GM23338 (cell line): ENCODE data around the gene ZFR2. TPM values are rescaled to one million over a fixed set of nuclear protein-coding genes. Genes with fewer than 3 reads are reported as not detected.
A peak's percentile ranks its signal among the peaks of the same experiment; 100 is the strongest.
"Not testable (repeated sequence)": the region's sequence is repeated elsewhere in the genome, so short reads cannot be mapped to it uniquely, and the experiment has no call there.

Experiments
- ATAC-seq: fragments of 200-7000 bp; cut with Tn5 transposase; 3 replicates; pipeline ENCODE4 v1.9.1; 2020
- DNase-seq: peaks from one replicate; pipeline ENCODE4 v3.0.0-alpha.2; 2015; ENCODE audit warnings: low spot score
- H2AFZ ChIP-seq: fragments of 200-600 bp; sonication (generic); 2 replicates; pipeline ENCODE4 v1.8.0; 2016; ENCODE audit warnings: antibody characterized with exemption, mild to moderate bottlenecking, moderate library complexity
- H3F3A ChIP-seq: fragments of 200-600 bp; sonication (generic); replicated peaks from 2 replicates; pipeline ENCODE4 v1.8.0; 2017; ENCODE audit warnings: antibody characterized with exemption, mixed run types, low read depth
- H3K27ac ChIP-seq: fragments of 200-600 bp; sonication (generic); 2 replicates; pipeline ENCODE4 v1.6.1; 2016; ENCODE audit warnings: low read depth
- H3K27me3 ChIP-seq: fragments of 200-600 bp; sonication (generic); 2 replicates; pipeline ENCODE4 v1.8.0; 2016; ENCODE audit warnings: mild to moderate bottlenecking, mixed run types, moderate library complexity; ENCODE audit not compliant: insufficient read depth
- H3K36me3 ChIP-seq: fragments of 200-600 bp; sonication (generic); 2 replicates; pipeline ENCODE4 v1.8.0; 2016; ENCODE audit warnings: mild to moderate bottlenecking; ENCODE audit not compliant: insufficient read depth
- H3K4me1 ChIP-seq: fragments of 200-600 bp; sonication (generic); 2 replicates; pipeline ENCODE4 v1.8.0; 2016; ENCODE audit warnings: mild to moderate bottlenecking, moderate library complexity; ENCODE audit not compliant: insufficient read depth
- H3K4me2 ChIP-seq: fragments of 200-600 bp; sonication (generic); 2 replicates; pipeline ENCODE4 v1.7.1; 2017; ENCODE audit warnings: mixed run types
- H3K4me3 ChIP-seq: fragments of 200-600 bp; sonication (generic); 2 replicates; pipeline ENCODE4 v1.6.1; 2016; ENCODE audit warnings: mixed run types
- H3K79me2 ChIP-seq: fragments of 200-600 bp; sonication (generic); replicated peaks from 2 replicates; pipeline ENCODE4 v1.8.0; 2017; ENCODE audit warnings: mild to moderate bottlenecking; ENCODE audit not compliant: insufficient read depth
- H3K9me2 ChIP-seq: fragments of 200-600 bp; sonication (generic); 2 replicates; pipeline ENCODE4 v1.8.0; 2017; ENCODE audit not compliant: insufficient read depth
- H4K20me1 ChIP-seq: fragments of 200-600 bp; sonication (generic); replicated peaks from 2 replicates; pipeline ENCODE4 v1.8.0; 2017; ENCODE audit warnings: mild to moderate bottlenecking; ENCODE audit not compliant: insufficient read depth
- H3K27ac Mint-ChIP-seq: 2 replicates; pipeline ENCODE4 v1.8.0; 2020; ENCODE audit warnings: inconsistent platforms, mild to moderate bottlenecking, moderate library complexity, mixed read lengths
- H3K27me3 Mint-ChIP-seq: 3 replicates; pipeline ENCODE4 v1.8.0; 2022; ENCODE audit warnings: low read depth, mild to moderate bottlenecking, moderate library complexity, mixed read lengths, inconsistent platforms; ENCODE audit not compliant: insufficient read depth, poor library complexity
- H3K36me3 Mint-ChIP-seq: 3 replicates; pipeline ENCODE4 v1.8.0; 2021; ENCODE audit warnings: low read depth, mild to moderate bottlenecking, inconsistent platforms, moderate library complexity, mixed read lengths
- H3K4me1 Mint-ChIP-seq: 3 replicates; pipeline ENCODE4 v1.8.0; 2020; ENCODE audit warnings: mild to moderate bottlenecking, inconsistent platforms, mixed read lengths
- H3K4me3 Mint-ChIP-seq: 3 replicates; pipeline ENCODE4 v1.8.0; 2021; ENCODE audit warnings: moderate library complexity, mild to moderate bottlenecking, inconsistent platforms, mixed read lengths
- H3K9me3 Mint-ChIP-seq: 3 replicates; pipeline ENCODE4 v1.8.0; 2020; ENCODE audit warnings: moderate library complexity, mild to moderate bottlenecking, inconsistent platforms, mixed read lengths
- JUNB ChIP-seq: IDR thresholded peaks from one replicate; pipeline ENCODE4 v1.6.1; 2016; ENCODE audit warnings: antibody characterized with exemption; ENCODE audit not compliant: unreplicated experiment
- NANOG ChIP-seq: IDR thresholded peaks from 2 replicates; pipeline ENCODE4 v1.6.1; 2016; ENCODE audit warnings: antibody characterized with exemption, borderline replicate concordance
- REST ChIP-seq: IDR thresholded peaks from one replicate; pipeline ENCODE4 v1.6.1; 2018; ENCODE audit warnings: antibody characterized with exemption; ENCODE audit not compliant: unreplicated experiment
- STAT1 ChIP-seq: IDR thresholded peaks from one replicate; pipeline ENCODE4 v1.6.1; 2016; ENCODE audit warnings: antibody characterized with exemption; ENCODE audit not compliant: unreplicated experiment
- ZNF114 ChIP-seq: fragments of 250-450 bp; sonication (Bioruptor Pico); IDR thresholded peaks from 2 replicates; pipeline ENCODE4 v1.5.0; 2020; ENCODE audit warnings: mild to moderate bottlenecking, moderate library complexity
- ZNF331 ChIP-seq: fragments of 250-450 bp; sonication (Bioruptor Pico); IDR thresholded peaks from 2 replicates; pipeline ENCODE4 v1.5.0; 2020; ENCODE audit warnings: low read depth, mild to moderate bottlenecking, moderate library complexity
- ZNF462 ChIP-seq: fragments of 250-450 bp; sonication (Bioruptor Pico); IDR thresholded peaks from 2 replicates; pipeline ENCODE4 v1.5.0; 2020; ENCODE audit warnings: mild to moderate bottlenecking, moderate library complexity
- polyA plus RNA-seq: library from polyadenylated mRNA; unstranded; fragments of >200 nt; fragmentation: Nextera tagmentation; extraction: Ambion mirVana; gene quantifications from 2 replicates; pipeline ENCODE4 v1.2.1, GENCODE V29; 2016
- total RNA-seq: library from RNA; depleted of rRNA; stranded (reverse); fragments of >200 nt; shearing (Covaris generic); gene quantifications from 2 replicates; pipeline ENCODE4 v1.2.3, GENCODE V29; 2014

Gene ZFR2
- total and polyA plus RNA-seq, 2 experiments from 2014 or later, result 15.8 to 31.3 TPM

GRCh38 chr19:3759482-3760254 lies 109.2 kb downstream of the ZFR2 start:
- TF ChIP-seq STAT1 (no peak), REST (no peak), ZNF462 (CRISPR knock-in tag) (no peak), ZNF331 (CRISPR knock-in tag) (no peak), NANOG (no peak), JUNB (no peak), ZNF114 (no peak)
- no peaks in the 10 kb centered on the region; the same call in 1 of the 2 replicates for H3K9me2 ChIP-seq
- H3K4me3 ChIP-seq, result no peak overlapping the region
- H3K27ac ChIP-seq, result no peak overlapping the region
- no peak overlapping the region for H2AFZ ChIP-seq
- H3F3A ChIP-seq, result no peaks in the 10 kb centered on the region
- Mint-ChIP-seq H3K9me3 (peaks cover 2% of the 10 kb centered on the region; the same call in 1 of the 3 replicates), H3K36me3 (peaks cover 7% of the 10 kb centered on the region; the same call in 1 of the 3 replicates), H3K4me3 (peak overlapping the region; percentile 90; the same call in 2 of the 3 replicates), H3K27ac (no peak overlapping the region), H3K27me3 (peaks cover 11% of the 10 kb centered on the region), H3K4me1 (peaks cover 4% of the 10 kb centered on the region)
- H3K36me3 ChIP-seq, result no peaks in the 10 kb centered on the region
- no peak for DNase-seq
- peaks cover 22% of the 10 kb centered on the region for H3K79me2 ChIP-seq
- no peaks in the 10 kb centered on the region for H4K20me1 ChIP-seq
- no peak for ATAC-seq
- peaks cover 3% of the 10 kb centered on the region for H3K4me1 ChIP-seq
- no peaks in the 10 kb centered on the region for H3K27me3 ChIP-seq
- H3K4me2 ChIP-seq, result no peak overlapping the region

- not testable (repeated sequence) for H3F3A ChIP-seq, ATAC-seq, H4K20me1 ChIP-seq, H3K4me1 ChIP-seq, H3K27ac ChIP-seq, H3K9me2 ChIP-seq, H3K36me3 Mint-ChIP-seq, H3K27me3 ChIP-seq, H3K36me3 ChIP-seq, H3K4me2 ChIP-seq, H3K4me1 Mint-ChIP-seq, H3K4me3 ChIP-seq, H3K27ac Mint-ChIP-seq, H2AFZ ChIP-seq, H3K4me3 Mint-ChIP-seq, H3K9me3 Mint-ChIP-seq, DNase-seq
- H3K79me2 ChIP-seq, result peaks cover 16% of the 10 kb centered on the region
- peaks cover 11% of the 10 kb centered on the region for H3K27me3 Mint-ChIP-seq
Measured at GRCh38 chr19:3758297-3758696, 110.5 kb downstream of the ZFR2 start.

GRCh38 chr19:3757705-3758104 lies 111.1 kb downstream of the ZFR2 start:
- H3K36me3 ChIP-seq, H3K4me2 ChIP-seq, H3K9me3 Mint-ChIP-seq, H3F3A ChIP-seq, H3K4me3 ChIP-seq, H3K36me3 Mint-ChIP-seq, ATAC-seq, H3K27ac Mint-ChIP-seq, H3K27me3 Mint-ChIP-seq, H4K20me1 ChIP-seq, DNase-seq, H3K9me2 ChIP-seq, H3K4me1 ChIP-seq, H2AFZ ChIP-seq, H3K27ac ChIP-seq, H3K4me1 Mint-ChIP-seq, H3K27me3 ChIP-seq, H3K4me3 Mint-ChIP-seq: not testable (repeated sequence)
- H3K79me2 ChIP-seq, result peaks cover 14% of the 10 kb centered on the region; the same call in 1 of the 2 replicates
